IPS-NIHi11 (cell line): ENCODE measurements around the gene PLA2G4B.

ENCODE experiments used
- DNase-seq: peaks from one replicate; pipeline ENCODE4 v3.0.0; 2012; ENCODE audit warnings: mixed read lengths, low spot score

The PLA2G4B gene

GRCh38 chr15:41871175-41871905 lies 32.7 kb downstream of the PLA2G4B start:
- DNase-seq: no peak

- DNase-seq: no peak
Observed at GRCh38 chr15:41872166-41872747, 33.6 kb downstream of the PLA2G4B start.

GRCh38 chr15:41873711-41874110 lies 35.1 kb downstream of the PLA2G4B start:
- DNase-seq: no peak

GRCh38 chr15:41874736-41875135 lies 36.1 kb downstream of the PLA2G4B start:
- DNase-seq: no peak

GRCh38 chr15:41876007-41876406 lies 37.4 kb downstream of the PLA2G4B start:
- no peak for DNase-seq

- no peak for DNase-seq
Observed at GRCh38 chr15:41876689-41877088, 38.0 kb downstream of the PLA2G4B start.

- peak; percentile 70 for DNase-seq
Observed at GRCh38 chr15:41877631-41878354, 39.1 kb downstream of the PLA2G4B start.

- no peak for DNase-seq
Observed at GRCh38 chr15:41878355-41878699, 39.7 kb downstream of the PLA2G4B start.

GRCh38 chr15:41879321-41879845 lies 40.7 kb downstream of the PLA2G4B start:
- DNase-seq: no peak

- DNase-seq: no peak
Observed at GRCh38 chr15:41880156-41880877, 41.7 kb downstream of the PLA2G4B start.

- no peak for DNase-seq
Observed at GRCh38 chr15:41881086-41881485, 42.4 kb downstream of the PLA2G4B start.

- no peak for DNase-seq
Observed at GRCh38 chr15:41881550-41881919, 42.9 kb downstream of the PLA2G4B start.

GRCh38 chr15:41881920-41882688 lies 43.5 kb downstream of the PLA2G4B start:
- DNase-seq: peak; percentile 83

- DNase-seq: no peak
Observed at GRCh38 chr15:41882689-41883483, 44.2 kb downstream of the PLA2G4B start.

GRCh38 chr15:41883484-41883825 lies 44.8 kb downstream of the PLA2G4B start:
- no peak for DNase-seq

GRCh38 chr15:41884458-41884857 lies 45.8 kb downstream of the PLA2G4B start:
- no peak for DNase-seq

GRCh38 chr15:41885321-41885720 lies 46.7 kb downstream of the PLA2G4B start:
- DNase-seq: no peak

GRCh38 chr15:41885841-41886240 lies 47.2 kb downstream of the PLA2G4B start:
- DNase-seq: no peak

- no peak for DNase-seq
Observed at GRCh38 chr15:41886741-41887140, 48.1 kb downstream of the PLA2G4B start.

- DNase-seq: no peak
Observed at GRCh38 chr15:41887161-41887560, 48.5 kb downstream of the PLA2G4B start.

GRCh38 chr15:41887893-41888292 lies 49.2 kb downstream of the PLA2G4B start:
- DNase-seq: no peak
